Stomach smooth muscle (tissue), 2 donors: ENCODE measurements around the gene RBM18.
A peak's percentile ranks its signal among the peaks of the same experiment; 100 is the strongest.

Source experiments
- H3K27ac ChIP-seq: one replicate; pipeline ENCODE4 v1.7.0; 2013; ENCODE audit warnings: mild to moderate bottlenecking, low read length, inconsistent platforms
- H3K27me3 ChIP-seq, 2 donors: one replicate each; pipeline ENCODE4 v1.7.0; 2013; ENCODE audit warnings: low read length in 2 of 2; ENCODE audit not compliant: insufficient read depth in 2 of 2, control insufficient read depth in 1 of 2
- H3K36me3 ChIP-seq, 2 donors: one replicate each; pipeline ENCODE4 v1.7.0; 2013; ENCODE audit warnings: low read length in 2 of 2; ENCODE audit not compliant: control insufficient read depth in 2 of 2, insufficient read depth in 2 of 2
- H3K4me1 ChIP-seq: one replicate; pipeline ENCODE4 v1.7.0; 2013; ENCODE audit warnings: low read length; ENCODE audit not compliant: control insufficient read depth, insufficient read depth
- H3K4me3 ChIP-seq, 2 donors: one replicate each; pipeline ENCODE4 v1.7.0; 2013; ENCODE audit warnings: low read length in 2 of 2
- H3K9ac ChIP-seq, 2 donors: one replicate each; pipeline ENCODE4 v1.7.0; 2013; ENCODE audit warnings: low read length in 2 of 2, mild to moderate bottlenecking in 1 of 2
- H3K9me3 ChIP-seq, 2 donors: one replicate each; pipeline ENCODE4 v1.7.0; 2013; ENCODE audit warnings: low read length in 2 of 2; ENCODE audit not compliant: control insufficient read depth in 2 of 2
- donor health status: healthy.
- donor health status: Pancreatic carcinoma.

RBM18 gene, protein sequence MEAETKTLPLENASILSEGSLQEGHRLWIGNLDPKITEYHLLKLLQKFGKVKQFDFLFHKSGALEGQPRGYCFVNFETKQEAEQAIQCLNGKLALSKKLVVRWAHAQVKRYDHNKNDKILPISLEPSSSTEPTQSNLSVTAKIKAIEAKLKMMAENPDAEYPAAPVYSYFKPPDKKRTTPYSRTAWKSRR

DNA sequence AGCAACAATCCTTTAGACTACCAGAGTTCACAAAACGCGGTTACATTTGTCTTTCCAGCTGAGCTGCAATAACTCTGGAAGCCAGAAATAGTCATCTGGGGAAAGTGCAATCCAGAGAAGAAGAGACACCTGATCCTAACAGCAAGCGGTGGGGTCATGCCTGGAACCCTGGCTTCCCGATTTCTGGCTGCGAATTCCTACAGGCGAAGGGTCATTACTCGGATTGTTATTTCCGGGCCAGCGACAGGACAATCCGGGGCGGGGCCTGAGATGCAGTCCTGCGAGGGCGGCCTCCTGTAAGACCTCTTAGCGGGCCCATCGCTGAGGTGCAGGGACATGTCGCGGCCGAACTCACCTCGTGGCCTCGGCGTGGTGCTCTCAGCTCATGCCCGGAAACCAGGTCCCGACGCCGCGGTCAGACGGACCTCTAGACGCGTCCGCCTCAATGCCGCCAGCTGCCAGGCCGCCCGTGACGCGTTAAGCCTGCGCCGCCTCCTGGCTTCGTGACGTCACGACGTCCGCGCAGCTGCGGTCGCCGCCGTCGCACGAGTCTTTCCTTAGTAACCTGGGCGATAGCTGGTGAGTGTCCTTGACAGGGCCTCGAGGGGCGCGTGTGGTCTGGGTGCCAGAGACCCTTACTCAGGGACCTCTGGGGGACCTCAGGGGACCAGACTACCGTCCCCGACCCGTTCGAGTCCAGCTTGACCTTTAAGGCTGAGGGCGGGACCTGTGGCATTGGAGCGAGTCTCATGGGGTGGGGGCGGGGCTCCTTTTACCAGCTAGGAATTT is at the start of gene RBM18, which contains the start of gene MRRF:
RBM18 (minus strand) TSS at position 481 of the 789 bp plus-strand sequence. CDS start 3,348 bp downstream, outside the sequence.
MRRF (plus strand) TSS at position 523 of the 789 bp plus-strand sequence. CDS start 6,010 bp downstream, outside the sequence.
- Histone ChIP-seq H3K4me1 (peaks cover 35% of the 10 kb centered on the region), H3K27me3 (no peaks in the 10 kb centered on the region), H3K9me3 (no peaks in the 10 kb centered on the region)

GRCh38 chr9:122314165-122314564 is 49.5 kb upstream of the RBM18 start:
- Histone ChIP-seq H3K27me3 (no peaks in the 10 kb centered on the region), H3K9me3 (no peaks in the 10 kb centered on the region), H3K4me3 (no peak overlapping the region), H3K4me1 (peaks cover 11% of the 10 kb centered on the region), H3K9ac (no peak overlapping the region), H3K36me3 (peaks cover 13 to 14% of the 10 kb centered on the region in 2 donors), H3K27ac (no peak overlapping the region)

More for the DNA sequence above, at the start of gene RBM18, which contains the start of gene MRRF:
- Histone ChIP-seq H3K36me3 (peaks cover 4 to 10% of the 10 kb centered on the region in 2 donors), H3K9ac (peak within 1 kb of the TSS; percentile 94 to 97), H3K4me3 (peak within 1 kb of the TSS; percentile 97 to 98), H3K27ac (peak within 1 kb of the TSS; percentile 93)

DNA sequence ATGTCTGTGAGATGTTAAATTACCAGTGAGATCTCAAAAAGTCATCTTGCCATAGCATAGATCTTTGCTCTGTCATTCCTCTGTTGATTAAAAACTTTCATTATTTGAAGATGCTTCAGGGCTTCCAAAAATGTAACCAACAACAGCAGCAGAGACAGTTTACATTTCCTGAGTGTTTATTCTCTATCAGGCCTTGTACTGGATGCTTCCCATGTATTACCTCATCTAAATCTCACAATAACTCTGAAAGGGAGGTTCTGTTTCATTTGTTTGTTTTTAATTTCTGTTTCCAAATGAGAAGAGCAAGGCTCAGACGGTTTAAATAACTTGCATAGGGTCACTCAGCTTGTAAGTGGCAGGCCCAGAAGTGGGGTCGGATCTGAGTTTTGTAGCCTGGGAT is 45.2 kb upstream of the RBM18 start:
- peaks cover 14 to 22% of the 10 kb centered on the region in 2 donors for H3K36me3 ChIP-seq
- H3K27ac ChIP-seq: no peak overlapping the region
- no peak overlapping the region for H3K4me3 ChIP-seq
- no peaks in the 10 kb centered on the region for H3K9me3 ChIP-seq
- no peaks in the 10 kb centered on the region for H3K4me1 ChIP-seq
- H3K27me3 ChIP-seq: no peaks in the 10 kb centered on the region
- H3K9ac ChIP-seq: no peak overlapping the region

DNA sequence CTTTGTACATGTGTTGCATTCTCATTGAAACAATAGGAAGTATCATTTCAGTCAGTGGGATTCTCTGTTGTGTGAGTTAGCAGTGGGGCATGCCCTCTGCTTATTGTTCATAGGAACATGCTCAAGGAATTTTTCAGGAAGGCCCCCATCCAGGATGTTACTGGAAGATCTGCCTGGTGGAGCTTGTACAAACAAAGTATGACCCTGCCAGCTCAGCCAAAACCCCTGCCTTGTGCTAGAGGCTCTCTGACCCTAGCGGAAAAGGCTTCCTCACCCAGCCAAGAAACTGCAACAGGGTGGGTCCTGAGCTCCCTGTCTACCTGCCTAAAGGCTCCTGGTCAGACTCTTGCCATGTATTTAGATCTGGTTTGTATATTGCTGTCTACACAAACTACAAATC is 43.3 kb upstream of the RBM18 start:
- Histone ChIP-seq H3K27me3 (no peaks in the 10 kb centered on the region), H3K9ac (no peak overlapping the region), H3K4me1 (peaks cover 6% of the 10 kb centered on the region), H3K36me3 (peaks cover 10 to 12% of the 10 kb centered on the region in 2 donors), H3K9me3 (no peaks in the 10 kb centered on the region), H3K27ac (no peak overlapping the region), H3K4me3 (no peak overlapping the region)

DNA sequence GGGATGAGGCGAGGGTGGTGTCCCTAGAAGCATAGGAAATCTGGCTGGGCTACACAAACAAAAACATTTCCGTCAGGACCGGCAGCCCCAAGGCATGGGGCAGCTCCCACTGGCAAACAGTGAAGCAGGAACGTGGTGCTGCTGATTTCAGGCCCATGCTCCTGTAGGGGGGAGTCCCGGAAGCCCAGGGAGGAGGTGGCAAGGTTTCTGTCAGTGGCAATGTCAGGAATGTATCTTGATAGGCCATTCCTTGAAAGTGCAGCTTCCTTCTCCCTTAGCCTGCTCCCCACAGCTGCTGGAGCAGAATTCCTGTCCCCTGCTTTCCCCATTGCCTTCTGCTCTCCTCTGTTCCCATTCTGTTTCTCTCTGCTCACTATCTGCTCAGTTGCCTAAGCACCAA is 42.4 kb upstream of the RBM18 start:
- Histone ChIP-seq H3K27ac (no peak overlapping the region), H3K27me3 (no peaks in the 10 kb centered on the region), H3K4me3 (no peak overlapping the region), H3K9me3 (no peaks in the 10 kb centered on the region), H3K4me1 (peaks cover 6% of the 10 kb centered on the region), H3K9ac (no peak overlapping the region), H3K36me3 (peaks cover 10 to 12% of the 10 kb centered on the region in 2 donors)

DNA sequence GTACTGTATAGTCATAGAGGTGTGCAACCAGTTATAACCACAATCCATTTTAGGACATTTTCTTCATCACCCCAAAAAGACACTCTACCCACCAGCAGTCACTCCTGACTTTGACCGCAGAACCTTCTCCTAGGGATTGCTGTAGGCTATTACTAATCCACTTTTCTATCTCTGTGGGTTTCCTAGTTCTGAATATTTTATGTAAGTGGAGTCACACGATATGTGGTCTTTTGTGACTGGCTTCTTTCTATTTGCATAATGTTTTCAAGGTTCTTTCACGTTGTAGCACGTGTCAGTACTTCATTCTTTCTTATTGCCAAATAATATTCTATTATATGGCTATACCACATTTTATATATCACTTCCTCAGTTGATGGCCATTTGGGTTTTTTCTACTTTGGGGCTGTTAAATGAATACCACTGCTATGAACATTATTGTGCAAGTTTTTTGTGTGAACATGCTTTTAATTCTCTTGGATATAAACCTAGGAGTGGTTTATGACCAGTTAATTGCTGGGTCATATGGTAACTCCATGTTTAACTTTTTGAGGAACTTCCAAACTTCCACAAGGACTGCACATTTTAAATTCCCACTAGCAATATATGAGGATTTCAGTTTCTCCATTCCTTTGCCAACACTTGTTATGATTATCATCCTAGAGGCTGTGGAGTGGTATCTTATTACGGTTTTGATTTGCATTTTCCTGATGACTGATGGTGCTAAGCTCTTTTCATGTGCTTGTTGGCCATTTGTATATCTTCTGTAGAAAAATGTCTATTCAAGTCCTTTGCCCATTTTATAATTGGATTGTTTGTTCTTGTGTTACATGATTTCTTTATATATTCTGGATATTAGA is 37.8 kb upstream of the RBM18 start:
- peaks cover 4 to 13% of the 10 kb centered on the region in 2 donors for H3K36me3 ChIP-seq

GRCh38 chr9:122297512-122297911 is 32.9 kb upstream of the RBM18 start:
- Histone ChIP-seq H3K27ac (no peak overlapping the region), H3K4me1 (no peaks in the 10 kb centered on the region), H3K4me3 (no peak overlapping the region), H3K27me3 (no peaks in the 10 kb centered on the region), H3K9ac (no peak overlapping the region), H3K36me3 (peaks cover 15 to 18% of the 10 kb centered on the region in 2 donors), H3K9me3 (no peaks in the 10 kb centered on the region)

More for the DNA sequence above, 37.8 kb upstream of the RBM18 start:
- Histone ChIP-seq H3K4me3 (no peak overlapping the region), H3K27me3 (no peaks in the 10 kb centered on the region), H3K4me1 (peaks cover 6% of the 10 kb centered on the region), H3K9me3 (no peaks in the 10 kb centered on the region), H3K27ac (no peak overlapping the region), H3K9ac (no peak overlapping the region)

DNA sequence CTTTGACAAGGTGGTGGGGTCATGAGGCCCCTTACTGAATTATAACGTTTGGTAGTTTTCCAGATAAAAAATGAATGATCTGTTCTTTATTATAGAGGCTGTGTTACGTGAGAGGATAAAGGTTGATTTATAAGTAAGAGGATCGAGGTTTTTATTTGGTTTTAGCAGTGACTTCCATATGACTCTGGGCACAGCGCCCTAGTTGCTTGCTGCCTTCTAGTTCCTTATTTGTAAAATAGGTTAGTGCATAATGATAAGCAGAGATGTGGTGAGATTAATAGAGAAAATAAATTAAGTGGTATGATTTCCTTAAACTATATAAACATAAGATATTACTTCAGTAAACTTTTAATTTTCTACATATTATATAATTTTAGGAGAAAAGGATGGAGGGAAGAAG is 29.9 kb upstream of the RBM18 start:
- Histone ChIP-seq H3K27me3 (no peaks in the 10 kb centered on the region), H3K9ac (no peak overlapping the region), H3K4me3 (no peak overlapping the region), H3K4me1 (no peaks in the 10 kb centered on the region), H3K27ac (no peak overlapping the region), H3K9me3 (no peaks in the 10 kb centered on the region), H3K36me3 (peaks cover 25 to 30% of the 10 kb centered on the region in 2 donors)

- H3K27ac ChIP-seq: no peak overlapping the region
- no peaks in the 10 kb centered on the region for H3K27me3 ChIP-seq
- H3K4me1 ChIP-seq: no peaks in the 10 kb centered on the region
- H3K9me3 ChIP-seq: no peaks in the 10 kb centered on the region
- H3K4me3 ChIP-seq: no peak overlapping the region
- H3K9ac ChIP-seq: no peak overlapping the region
- H3K36me3 ChIP-seq: peaks cover 31 to 36% of the 10 kb centered on the region in 2 donors
Observed at GRCh38 chr9:122291458-122291857, 26.8 kb upstream of the RBM18 start.

DNA sequence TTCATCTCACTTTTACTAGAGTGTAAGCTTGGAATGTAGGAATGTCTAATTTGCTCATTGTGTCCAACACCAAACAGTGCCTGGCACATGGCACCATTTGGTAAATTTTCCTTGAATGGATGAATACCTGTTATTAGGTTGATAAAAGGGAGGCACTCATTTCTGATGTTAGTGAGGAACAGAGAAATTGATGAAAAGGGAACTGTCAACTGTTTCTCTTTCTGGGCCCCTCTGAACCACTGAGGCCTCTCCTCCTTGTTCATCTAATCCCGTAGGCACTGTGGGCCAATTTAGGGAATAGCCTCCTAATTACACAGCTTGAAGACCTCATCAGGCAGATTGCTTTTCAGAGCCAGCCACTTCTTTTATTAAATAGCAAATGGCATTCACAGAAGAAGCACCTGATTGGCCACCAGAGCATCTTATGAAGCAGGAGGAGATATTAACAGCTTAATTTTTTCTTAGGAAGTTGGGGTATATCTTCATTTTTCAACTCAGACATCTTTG is 22.6 kb upstream of the RBM18 start:
- no peaks in the 10 kb centered on the region for H3K9me3 ChIP-seq
- H3K27me3 ChIP-seq: no peaks in the 10 kb centered on the region
- H3K9ac ChIP-seq: no peak overlapping the region
- peaks cover 33% of the 10 kb centered on the region in 2 donors for H3K36me3 ChIP-seq
- no peak overlapping the region for H3K4me3 ChIP-seq
- H3K27ac ChIP-seq: no peak overlapping the region
- H3K4me1 ChIP-seq: no peaks in the 10 kb centered on the region
